Measurements from ENCODE around the gene C4orf50.
A peak's percentile ranks its signal among the peaks of the same experiment; 100 is the strongest.

Gene C4orf50

DNA sequence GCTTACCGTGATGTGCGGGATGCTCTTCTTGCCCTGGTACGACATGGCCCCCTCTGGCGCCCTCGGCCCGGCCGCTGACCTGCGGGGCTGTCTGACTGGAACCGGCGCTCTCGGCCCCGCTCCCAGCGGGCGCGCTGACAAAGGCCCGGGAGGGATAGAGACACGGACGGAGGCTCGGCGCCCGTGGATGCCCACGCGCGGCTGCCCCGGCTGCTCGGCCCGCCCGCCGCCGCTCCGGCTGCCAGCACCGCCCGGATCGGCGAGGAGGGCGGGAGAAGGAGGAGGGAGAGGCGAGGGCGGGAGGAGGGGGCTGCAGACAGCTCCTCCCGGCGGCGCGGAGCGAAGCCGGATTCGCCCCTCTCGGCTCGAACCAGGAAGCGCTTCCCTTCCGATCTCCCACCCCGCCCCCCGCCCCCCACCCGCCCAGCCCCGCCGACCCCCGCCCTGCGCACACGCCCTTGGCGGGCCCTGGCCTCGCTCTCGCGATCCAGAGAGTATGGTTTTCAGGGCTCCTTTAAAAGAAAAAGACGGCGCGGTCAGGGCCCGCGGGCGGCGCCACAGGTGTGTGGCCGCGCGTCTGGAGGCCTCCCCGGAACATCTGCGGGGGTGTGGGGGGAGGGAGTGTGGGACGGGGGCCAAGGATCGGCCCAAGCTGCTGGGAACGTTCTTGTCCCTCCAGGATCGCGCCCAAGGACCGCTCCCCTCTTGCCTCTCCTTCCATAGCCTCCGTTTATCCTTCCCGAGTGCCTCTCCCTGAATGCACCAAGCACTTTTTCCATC is 129.8 kb downstream of the C4orf50 start:
- no peak for DNase-seq (ENCODE audit: low read depth)

DNA sequence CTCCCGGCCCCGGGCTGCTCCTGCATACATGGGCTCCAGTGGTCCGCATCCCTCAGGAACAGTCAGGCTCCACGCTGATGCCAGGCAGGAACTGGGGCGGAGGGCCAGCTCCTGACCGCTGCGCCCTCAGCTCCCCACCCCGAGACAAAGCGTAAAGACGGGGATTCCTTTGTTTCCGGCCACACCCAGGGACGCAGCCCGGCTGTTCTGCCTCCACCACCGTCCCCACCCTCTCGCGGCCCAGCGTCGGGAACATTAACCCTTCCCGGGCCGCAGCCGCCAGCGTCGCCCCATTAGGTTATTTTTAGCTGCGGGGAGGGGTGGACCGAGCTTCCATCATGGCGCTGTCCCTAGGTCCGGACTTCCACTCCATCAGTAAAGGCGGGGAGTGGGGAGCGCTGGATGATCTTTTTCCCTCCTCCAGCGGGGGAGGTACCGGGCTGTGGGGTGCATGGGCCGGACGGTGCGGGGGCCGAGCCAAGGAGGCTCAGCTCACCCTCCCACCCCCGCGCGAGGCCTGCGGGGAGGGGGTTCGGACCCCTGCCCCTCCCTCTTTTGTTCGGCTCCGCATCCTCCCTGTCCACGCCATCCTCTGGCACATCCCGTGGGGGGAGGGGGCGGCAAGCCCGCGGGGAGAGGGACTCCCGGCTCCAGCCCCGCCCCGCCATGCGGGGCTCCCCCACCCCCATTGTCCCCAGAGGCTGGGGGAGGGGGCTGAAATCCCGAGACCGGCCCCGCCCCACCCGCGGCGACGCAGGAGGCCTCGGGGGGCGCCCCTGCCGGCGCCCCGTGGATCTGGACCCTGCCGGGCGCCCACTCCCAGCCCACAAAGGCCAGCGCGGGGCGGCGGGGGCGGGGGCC is 130.6 kb downstream of the C4orf50 start:
- no peak for DNase-seq (ENCODE audit: low read depth)

DNA sequence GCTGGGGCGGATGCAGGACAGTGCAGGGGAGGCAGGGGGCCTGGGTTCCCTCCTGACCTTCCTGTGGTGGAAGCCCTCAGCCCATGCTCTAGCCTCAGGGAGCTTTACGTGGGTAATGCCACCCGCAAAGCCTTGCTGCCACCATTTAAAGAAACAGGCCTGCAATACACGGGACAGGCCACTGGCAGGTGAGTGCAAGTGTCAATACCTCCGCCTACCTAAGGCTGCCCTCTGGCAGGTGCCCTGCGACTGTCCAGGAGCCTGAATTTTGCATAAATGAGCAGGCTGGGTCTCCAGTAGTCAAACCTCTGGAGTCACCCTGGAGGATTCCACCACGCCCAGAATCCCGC is 131.2 kb downstream of the C4orf50 start:
- no peak for DNase-seq (ENCODE audit: low read depth)

DNA sequence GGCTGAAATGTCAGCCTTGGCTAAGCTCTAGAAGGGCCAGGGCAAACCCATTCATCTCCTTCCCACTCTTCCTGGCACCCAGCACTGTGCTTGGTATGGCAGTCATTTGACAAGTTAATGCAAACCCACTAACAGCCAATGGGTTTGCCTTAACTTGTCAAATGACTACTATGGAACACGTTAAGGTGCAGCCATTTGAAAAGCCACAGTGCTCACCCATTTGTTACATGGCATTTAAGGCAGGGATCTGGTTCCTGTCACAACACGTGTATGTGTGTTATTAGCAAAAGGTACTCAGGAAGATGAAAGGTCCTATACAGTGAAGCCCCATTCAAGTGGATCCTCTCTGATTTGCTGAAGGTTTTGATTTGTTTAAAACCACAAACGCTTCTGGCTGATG is 132.5 kb downstream of the C4orf50 start:
- DNase-seq (ENCODE audit: low read depth): no peak

DNA sequence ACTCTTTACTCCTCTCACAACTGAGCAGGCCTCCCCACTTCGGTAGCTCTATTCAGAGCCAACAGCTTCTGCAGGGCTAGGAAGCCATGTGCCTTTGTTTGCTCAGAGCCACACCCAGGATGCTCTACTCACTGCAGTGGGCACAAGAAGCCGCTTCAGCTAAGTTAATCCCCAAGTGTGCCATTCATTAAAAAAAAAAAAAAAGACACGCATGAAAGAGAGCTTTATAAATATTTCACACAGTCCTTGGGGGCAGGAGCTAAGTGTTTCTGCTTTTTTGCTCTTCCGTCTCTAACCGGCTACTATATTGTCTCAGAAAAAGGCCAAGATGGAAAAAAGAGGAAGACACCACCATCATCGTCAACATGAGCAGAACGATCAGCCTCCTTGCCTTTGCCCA is 133.4 kb downstream of the C4orf50 start:
- no peak for DNase-seq (ENCODE audit: low read depth)

DNA sequence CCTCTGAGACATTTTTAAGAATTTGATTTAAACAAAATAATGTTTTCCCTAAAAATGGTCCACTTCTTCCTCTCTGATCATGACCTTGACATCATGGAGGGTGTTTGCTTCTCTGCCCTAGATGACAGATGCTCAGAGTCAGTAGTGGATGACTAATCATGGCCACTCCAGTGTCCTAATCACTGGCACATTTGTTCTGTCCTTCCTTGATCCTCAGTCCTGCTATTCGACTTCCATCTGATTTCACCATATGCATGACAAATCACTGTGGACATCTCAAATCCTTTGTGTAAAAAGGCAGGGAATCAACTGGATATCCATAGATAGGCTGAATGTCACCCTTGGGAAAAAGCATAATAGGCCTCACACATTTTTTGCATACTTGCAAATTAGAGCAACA is 134.3 kb downstream of the C4orf50 start:
- no peak for DNase-seq (ENCODE audit: low read depth)

DNA sequence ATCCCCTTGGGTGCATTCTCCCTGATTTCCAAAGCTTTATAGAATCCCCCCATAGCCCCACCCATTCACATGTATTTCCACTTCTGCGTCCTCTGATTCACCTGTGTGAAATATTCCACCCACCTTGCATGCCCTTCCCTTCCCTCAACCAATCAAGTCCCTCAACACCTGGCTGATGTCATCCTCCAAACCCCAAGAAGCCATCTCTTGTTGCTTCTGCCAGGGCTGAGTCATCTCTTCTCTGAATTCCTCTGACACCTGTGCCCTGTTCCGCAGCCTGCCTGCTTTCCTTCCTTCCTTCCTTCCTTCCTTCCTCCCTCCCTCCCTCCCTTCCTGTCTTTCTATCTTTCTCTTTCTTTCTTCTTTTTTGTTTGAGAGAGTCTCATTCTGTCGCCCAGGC is 135.3 kb downstream of the C4orf50 start:
- no peak for DNase-seq (ENCODE audit: low read depth)

DNA sequence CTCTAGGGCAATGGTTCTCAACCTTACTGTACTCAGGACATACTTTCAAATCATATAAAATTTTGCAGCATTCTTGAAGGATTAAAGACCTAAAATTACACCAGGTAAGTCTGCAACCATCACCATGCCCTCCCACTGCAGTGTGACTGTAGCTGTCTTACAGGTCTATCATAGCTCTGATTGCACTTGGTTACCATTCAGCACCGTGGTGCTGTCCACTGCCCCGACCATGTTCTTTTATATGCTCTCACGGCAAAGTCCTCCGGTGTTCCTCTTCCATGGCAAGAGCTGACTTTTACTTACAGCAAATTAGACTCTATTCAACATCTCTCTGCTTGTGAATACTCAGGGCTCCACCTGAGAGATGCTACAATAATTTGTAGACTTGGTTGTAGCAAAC is 136.9 kb downstream of the C4orf50 start:
- DNase-seq (ENCODE audit: low read depth): peak; percentile 18

DNA sequence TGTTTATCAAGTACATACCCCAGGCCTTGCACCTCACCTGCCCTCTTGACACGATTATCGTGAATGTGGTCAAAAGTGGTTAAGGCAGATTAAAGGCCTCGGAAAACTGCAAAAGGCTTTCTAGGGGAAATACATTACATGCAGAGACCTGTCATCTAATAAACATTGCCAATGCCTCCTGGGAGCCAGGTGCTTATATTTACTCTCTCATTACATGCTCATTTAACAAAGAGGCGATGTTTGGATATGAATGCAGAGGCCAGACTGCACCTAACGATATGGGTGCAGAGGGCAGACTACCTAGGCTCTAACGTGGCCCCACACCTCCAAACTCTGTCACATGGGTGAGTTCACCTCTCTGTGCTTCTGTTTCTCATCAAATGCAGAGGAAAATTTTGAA is 139.9 kb downstream of the C4orf50 start:
- no peak for DNase-seq (ENCODE audit: low read depth)

DNA sequence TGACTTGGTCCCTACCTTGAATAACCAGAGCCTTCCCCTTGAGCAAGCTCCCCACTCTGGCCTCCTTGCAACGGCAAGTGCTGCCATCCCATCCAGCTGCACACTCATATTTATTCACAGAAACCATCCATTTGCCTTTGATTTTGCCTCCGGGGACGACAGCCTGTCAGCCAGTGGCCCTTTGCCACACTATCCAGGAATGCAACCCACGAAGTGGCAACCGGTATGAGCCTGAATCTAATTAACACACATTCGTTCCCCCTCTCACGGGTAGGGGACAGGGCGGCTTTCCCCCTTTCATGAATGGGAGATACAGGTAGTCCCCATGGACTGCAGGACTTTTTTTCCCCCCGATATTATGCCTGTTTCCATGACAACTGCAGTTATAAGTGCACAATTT is 140.8 kb downstream of the C4orf50 start:
- DNase-seq (ENCODE audit: low read depth): no peak

DNA sequence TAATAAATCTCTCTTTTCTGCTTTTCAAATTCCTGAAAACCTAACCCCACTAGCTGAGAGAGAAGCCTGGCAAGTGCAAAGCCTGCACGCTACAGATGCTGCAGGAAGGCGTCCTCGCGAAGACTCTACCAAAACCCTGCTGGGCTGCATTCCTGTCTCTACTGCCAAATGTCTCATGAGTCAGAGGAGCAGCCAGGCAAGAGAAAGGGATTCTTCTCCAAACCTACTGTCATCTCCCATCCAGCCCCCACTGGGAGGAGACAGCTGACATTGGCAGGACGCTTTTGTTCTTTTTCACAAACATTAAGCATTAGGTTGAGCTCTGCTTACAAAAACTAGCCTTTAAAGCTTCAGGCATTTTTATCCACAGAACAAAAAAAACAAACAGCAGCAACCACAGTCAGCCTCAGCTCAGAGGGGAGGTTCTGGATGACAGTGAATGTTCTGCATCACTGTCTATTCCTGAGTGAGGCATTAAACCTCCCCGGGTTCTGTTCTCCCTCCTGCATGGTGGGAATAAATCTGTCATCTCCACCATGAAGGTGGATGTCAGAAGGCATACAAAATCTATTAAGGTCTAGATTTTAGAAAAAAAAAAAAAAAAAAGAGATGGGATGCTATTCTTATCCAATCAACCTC is 143.3 kb downstream of the C4orf50 start:
- peak; percentile 4 for DNase-seq (ENCODE audit: low read depth)

DNA sequence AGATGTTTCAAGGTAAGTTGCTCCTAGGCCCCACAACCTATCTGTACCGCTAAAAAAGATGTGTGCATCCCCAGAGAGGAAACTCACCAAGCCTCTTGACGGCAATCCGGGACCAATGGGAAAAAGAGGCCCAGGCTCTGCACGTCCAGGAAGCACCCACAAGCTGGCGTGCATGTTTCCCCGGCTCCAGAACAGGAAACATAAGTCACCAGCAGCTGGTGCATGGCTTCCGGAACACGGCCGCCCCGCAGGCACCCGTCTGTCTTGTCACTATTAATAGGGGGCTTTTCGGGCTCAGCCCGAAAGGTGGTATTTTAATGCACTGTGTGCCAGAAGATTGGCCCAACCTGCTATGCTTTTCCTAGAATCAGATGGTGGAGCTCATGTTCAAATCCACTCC is 147.5 kb downstream of the C4orf50 start:
- DNase-seq (ENCODE audit: low read depth): no peak

DNA sequence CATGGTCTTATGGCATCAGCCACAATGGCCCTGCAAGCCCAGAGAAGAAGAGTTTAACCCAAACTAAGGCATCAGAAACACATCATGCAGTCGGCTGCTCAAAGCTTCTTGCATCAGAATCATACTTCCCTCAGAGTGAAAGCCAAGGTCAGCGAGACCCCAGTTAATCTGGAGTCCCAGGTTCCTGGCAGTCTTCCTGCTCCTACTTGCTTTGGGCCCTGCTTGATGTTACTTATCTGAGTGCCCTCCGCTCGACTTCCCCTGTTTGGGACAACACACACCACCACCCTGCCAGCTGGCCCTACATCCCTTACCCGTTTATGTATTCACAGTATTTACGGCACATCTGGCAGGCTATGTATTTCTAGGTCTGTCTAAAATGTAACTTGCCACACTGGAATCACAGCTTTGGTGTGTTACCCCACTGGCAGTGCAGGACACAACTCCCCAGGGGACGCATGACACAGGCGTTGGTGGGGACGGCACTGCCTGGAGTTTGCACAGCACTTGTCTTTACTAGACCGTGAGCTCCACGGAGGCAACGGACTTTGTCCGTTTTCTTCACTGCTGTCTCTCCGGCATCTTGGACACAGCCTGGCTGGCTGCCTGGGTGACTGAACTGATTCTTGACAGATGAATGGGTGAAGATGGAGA is 148.1 kb downstream of the C4orf50 start:
- no peak for DNase-seq (ENCODE audit: low read depth)

DNA sequence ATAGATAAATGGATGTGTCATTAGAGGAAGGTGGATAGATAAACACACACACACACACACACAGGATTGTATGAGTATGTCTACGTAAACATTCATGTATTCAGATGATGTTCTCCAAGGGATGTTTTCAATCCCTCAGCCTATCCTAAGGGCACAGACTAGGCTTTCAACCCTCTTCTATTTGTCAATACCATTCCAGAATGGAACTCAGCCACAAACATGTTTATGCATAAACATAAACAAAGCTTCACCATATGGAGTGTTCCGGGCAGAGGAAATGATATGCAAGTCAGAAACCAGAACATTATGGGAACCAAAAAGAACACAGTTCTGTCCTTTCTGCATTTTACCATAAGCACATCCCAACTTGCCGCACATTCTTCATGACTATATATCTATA is 150.4 kb downstream of the C4orf50 start:
- DNase-seq (ENCODE audit: low read depth): no peak

DNA sequence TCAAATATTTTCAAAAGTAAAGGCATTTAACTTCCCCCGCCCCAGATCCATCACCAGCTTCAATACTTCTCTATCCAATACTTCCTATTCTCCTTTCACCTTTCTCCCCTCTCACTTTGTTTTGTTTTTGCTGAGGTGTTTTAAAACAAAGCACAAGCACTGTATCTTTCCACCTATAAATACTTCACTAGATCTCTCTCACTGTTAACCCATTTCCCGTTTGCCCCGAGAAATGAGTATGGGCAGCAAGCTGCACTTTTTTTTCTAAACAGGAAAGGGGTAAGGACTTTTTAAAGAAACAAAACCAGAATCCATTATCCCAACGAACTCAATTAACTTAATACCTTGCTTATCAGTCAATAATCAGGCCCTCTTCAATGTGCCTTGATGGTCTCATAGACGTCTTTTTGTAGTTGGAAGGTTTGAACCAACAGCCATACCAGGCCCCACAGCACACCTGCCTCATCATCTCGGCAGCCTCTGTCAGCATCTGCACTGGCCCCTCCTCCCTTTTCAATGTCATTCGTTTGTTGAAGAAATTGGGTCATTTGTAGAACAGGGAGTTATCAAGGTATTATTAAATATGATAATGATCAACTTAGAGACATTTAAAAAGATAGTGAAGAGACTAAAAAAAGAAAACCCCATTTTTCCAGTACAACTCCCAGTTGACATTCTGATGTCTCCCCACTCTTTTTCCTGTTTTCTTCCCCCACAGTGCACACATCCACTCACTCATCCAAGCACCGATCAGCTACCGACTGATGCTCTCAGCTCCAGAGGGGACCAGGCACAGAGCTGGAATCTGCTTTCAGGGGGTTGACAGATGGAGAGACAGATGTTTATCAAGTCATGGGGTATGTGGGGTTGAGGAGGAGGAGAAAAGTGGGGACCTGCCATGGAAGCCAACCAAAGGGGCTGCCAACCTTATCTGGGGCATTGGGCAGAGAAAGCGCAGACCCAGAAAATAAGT is 151.1 kb downstream of the C4orf50 start:
- DNase-seq (ENCODE audit: low read depth): no peak

DNA sequence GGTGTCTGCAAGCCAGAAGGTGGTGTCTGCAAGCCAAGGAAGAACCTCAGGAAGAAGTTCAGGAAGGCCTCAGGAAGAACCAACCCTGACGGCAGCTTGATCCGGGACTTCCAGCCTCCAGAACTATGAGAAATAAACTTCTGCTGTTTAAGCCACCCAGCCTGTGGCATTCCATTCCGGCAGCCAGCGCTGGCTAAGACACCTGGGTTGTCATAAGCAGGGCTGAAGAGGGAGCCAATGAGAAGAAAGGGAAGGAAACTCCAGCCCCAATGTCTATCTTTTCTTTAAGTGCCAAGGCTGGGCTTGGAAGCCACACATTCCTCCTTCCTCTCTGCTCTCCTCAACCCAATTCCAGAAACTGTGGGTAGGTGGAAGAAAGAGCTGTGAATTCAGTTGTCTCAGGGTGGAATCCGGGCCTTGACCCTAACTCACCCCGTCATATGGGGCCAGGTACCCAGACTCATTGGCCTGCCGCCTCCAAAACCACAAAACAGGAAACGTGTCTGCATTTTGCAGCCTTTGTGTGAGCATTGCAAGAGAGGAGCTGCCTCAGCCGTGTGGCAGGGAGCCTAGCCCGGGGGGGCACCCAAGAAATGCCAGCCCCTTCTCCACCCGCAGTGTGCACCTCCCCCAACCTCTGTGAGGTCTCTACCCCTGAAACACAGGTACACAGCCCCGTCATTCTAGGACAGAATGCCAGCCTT is 152.2 kb downstream of the C4orf50 start:
- DNase-seq (ENCODE audit: low read depth): no peak

DNA sequence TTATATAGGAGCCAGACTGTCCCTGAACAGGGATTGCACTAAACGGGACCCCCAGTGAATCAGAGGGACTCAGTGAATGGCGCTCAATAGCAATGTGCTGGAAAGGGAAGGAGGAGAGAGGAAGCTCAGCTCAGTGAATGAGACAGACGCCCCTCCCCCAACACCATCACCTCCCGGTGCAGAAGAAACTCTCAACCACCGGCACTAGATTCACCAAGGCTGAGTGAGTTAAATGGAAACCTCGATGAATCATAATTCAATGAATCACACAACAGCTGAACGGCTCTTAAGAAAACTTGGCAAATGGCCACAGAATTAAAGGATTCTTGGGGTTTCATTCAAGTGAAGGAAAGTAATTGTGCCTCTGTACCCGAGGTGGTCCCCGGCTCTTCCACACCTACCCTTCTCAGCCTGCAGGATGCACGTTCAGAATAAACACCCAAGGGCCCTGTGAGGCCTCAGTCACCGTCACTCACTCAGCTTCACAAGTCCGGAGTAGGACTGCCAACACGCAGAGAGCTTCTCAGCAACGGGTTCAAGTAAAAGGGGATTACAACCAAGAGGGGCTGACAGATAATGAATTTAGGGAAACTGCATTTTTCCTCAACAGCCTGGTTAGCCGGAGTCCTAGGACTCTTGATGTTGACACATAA is 154.6 kb downstream of the C4orf50 start:
- DNase-seq (ENCODE audit: low read depth): peak; percentile 97

DNA sequence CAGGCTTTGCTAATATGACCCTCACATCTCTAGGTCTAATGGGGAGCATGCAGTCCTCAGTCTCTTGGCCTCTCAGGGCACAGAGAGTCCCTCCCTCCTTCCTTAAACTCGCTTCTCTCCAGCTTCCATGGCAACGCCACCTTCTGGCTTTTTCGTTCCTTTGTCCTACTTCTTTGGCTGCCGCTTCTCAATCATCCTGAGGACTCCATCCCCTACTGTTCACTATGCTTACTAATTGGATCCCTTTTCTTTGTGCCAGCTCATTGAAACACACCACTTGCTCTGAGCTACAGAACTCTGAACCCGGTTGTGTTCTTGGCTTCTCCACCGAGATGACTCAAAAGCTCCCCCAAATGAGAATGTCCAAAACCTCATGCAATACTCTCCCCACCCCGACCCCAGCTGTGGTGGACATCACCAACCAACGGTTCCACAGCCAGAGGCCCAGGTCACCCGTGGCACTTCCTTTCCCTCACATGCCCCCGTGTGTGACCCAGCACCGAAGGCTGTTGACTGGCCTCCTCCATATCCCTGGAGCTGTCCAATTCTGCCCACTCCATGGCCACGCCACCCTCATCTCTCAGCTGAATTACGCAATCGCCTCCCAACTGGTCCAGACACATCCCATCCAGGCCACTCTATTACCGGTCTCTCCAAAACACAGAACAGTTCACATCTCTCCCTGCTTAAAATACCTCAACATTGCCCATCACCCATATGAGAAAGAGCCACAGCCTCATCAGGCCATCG is 160.0 kb downstream of the C4orf50 start:
- no peak for DNase-seq (ENCODE audit: low read depth)

DNA sequence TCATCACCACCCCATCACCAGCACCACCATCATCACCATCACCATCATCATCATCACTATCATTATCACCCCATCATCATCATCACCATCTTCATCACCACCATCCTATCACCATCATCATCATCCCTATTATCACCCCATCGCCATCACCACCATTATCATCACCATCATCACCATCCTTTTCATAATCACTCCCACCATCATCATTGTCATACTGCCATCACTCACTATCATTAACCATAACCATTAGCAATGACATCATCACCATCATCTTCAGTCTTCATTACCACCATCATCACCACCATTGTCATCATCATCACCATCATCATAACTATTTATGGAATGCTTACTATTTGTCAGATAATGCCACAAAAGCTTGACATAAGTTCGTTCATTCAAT is 161.0 kb downstream of the C4orf50 start:
- DNase-seq (ENCODE audit: low read depth): no peak

Measured in iris pigment epithelial cell (primary cell).